C4-2B (cell line): ENCODE data around the gene AP1G1.

Source experiments
- H3K27ac ChIP-seq: fragments of 450-650 bp; 2 replicates; pipeline ENCODE4 v1.5.1; 2017
- CTCF ChIP-seq: fragments of 450-650 bp; conservative IDR thresholded peaks from 2 replicates; pipeline ENCODE4 v1.5.1; 2017; ENCODE audit warnings: mild to moderate bottlenecking
- ZFX ChIP-seq: fragments of 450-650 bp; IDR thresholded peaks from 2 replicates; pipeline ENCODE4 v1.6.1; 2017

The AP1G1 gene

GRCh38 chr16:71723537-71724319 lies 84.9 kb downstream of the AP1G1 start:
- TF ChIP-seq CTCF, result 0 out of 2 replicates have a peak, but pooled peaks have one; percentile 19
- peak; percentile 94 for TF ChIP-seq ZFX
- peak overlapping the region; percentile 83 for H3K27ac ChIP-seq

GRCh38 chr16:71722801-71723536 lies 85.7 kb downstream of the AP1G1 start:
- TF ChIP-seq ZFX, result no peak
- no peak for TF ChIP-seq CTCF
- H3K27ac ChIP-seq, result peak overlapping the region; percentile 83

GRCh38 chr16:71721066-71721740 lies 87.4 kb downstream of the AP1G1 start:
- no peak overlapping the region for H3K27ac ChIP-seq
- no peak for TF ChIP-seq ZFX
- TF ChIP-seq CTCF, result no peak

DNA sequence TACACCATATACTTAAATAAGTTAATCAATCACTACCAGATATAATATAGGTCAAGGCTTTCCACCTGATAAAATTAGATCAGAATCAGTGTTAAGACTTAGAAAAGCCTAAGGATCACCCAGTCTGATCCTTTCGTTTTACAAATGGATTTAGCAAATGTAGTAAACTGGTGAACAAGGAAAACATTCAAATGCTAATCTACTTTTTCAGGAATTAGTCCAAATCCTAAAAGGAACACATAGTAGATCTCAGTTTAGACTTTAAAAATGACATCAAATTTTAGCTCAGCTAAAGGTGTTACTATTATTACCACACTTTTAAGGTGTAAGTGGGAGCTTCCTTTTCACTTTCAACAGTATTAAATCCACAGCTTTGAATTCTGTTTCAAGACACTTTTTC lies 96.1 kb downstream of the AP1G1 start:
- TF ChIP-seq CTCF (no peak), ZFX (no peak)
- no peak overlapping the region for H3K27ac ChIP-seq

- TF ChIP-seq CTCF, result no peak
- no peak for TF ChIP-seq ZFX
- no peak overlapping the region for H3K27ac ChIP-seq
These were observed 96.8 kb downstream of the AP1G1 start for GRCh38 chr16:71711789-71712188.

- H3K27ac ChIP-seq, result no peak overlapping the region
- TF ChIP-seq ZFX (no peak), CTCF (no peak)
These were observed 99.3 kb downstream of the AP1G1 start for GRCh38 chr16:71709229-71709781.

DNA sequence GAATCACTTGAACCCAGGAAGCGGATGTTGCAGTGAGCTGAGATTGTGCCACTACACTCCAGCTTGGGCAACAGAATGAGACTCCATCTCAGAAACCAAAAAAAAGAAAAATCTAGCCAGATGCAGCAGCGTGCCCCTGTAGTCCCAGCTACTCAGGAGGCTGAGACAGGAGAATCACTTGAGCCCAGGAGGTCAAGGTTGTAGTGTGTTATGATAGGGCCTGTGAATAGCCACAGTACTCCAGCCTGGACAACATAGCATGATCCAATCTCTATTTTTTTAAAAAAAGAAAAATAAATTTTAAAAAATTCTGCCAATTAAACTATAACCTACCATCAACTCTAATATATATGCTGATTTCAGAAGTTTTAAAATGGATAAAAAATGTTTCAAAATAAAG lies 99.9 kb downstream of the AP1G1 start:
- H3K27ac ChIP-seq, result no peak overlapping the region
- TF ChIP-seq ZFX, result no peak
